Measurements from ENCODE around the gene ATP6V0A4.

ATP6V0A4 gene

GRCh38 chr7:138784692-138785091 is 13.3 kb downstream of the ATP6V0A4 start:
- DNase-seq (ENCODE audit: insufficient read length, low spot score) (no peak), FAIRE-seq (no peak)

GRCh38 chr7:138781004-138781403 is 17.0 kb downstream of the ATP6V0A4 start:
- DNase-seq (ENCODE audit: insufficient read length, low spot score) (no peak), FAIRE-seq (no peak)
- TF ChIP-seq POU2F2 (IDR thresholded peaks at IDR 0.05; ENCODE audit: low read depth, low read length) (no peak), PAX5 (IDR thresholded peaks at IDR 0.05; ENCODE audit: insufficient read depth, low read length, severe bottlenecking) (no peak), POLR2AphosphoS5 (IDR thresholded peaks at IDR 0.05; ENCODE audit: low read depth, low read length) (no peak), POLR2A (IDR thresholded peaks at IDR 0.05; ENCODE audit: low read depth, low read length) (no peak), TAF1 (IDR thresholded peaks at IDR 0.05; ENCODE audit: low read depth, low read length) (no peak), SPI1 (IDR thresholded peaks at IDR 0.05; ENCODE audit: low read depth, low read length) (no peak)

More at GRCh38 chr7:138784692-138785091, 13.3 kb downstream of the ATP6V0A4 start:
- no peak for TF ChIP-seq SPI1 (IDR thresholded peaks at IDR 0.05; ENCODE audit: low read depth, low read length)

- no peak for DNase-seq (ENCODE audit: insufficient read length, low spot score)
- TF ChIP-seq TAF1 (IDR thresholded peaks at IDR 0.05; ENCODE audit: low read depth, low read length) (no peak), PAX5 (IDR thresholded peaks at IDR 0.05; ENCODE audit: insufficient read depth, low read length, severe bottlenecking) (no peak), POU2F2 (IDR thresholded peaks at IDR 0.05; ENCODE audit: low read depth, low read length) (no peak), SPI1 (IDR thresholded peaks at IDR 0.05; ENCODE audit: low read depth, low read length) (no peak), POLR2AphosphoS5 (IDR thresholded peaks at IDR 0.05; ENCODE audit: low read depth, low read length) (no peak), POLR2A (IDR thresholded peaks at IDR 0.05; ENCODE audit: low read depth, low read length) (no peak)
- no peak for FAIRE-seq
These were observed 21.7 kb downstream of the ATP6V0A4 start for GRCh38 chr7:138776166-138776833.

- DNase-seq (ENCODE audit: insufficient read length, low spot score) (no peak), FAIRE-seq (no peak)
- no peak for TF ChIP-seq POLR2AphosphoS5 (IDR thresholded peaks at IDR 0.05; ENCODE audit: low read depth, low read length)
- no peak for TF ChIP-seq SPI1 (IDR thresholded peaks at IDR 0.05; ENCODE audit: low read depth, low read length)
- TF ChIP-seq TAF1 (IDR thresholded peaks at IDR 0.05; ENCODE audit: low read depth, low read length) = no peak
- no peak for TF ChIP-seq POU2F2 (IDR thresholded peaks at IDR 0.05; ENCODE audit: low read depth, low read length)
- no peak for TF ChIP-seq POLR2A (IDR thresholded peaks at IDR 0.05; ENCODE audit: low read depth, low read length)
- no peak for TF ChIP-seq PAX5 (IDR thresholded peaks at IDR 0.05; ENCODE audit: insufficient read depth, low read length, severe bottlenecking)
These were observed 24.2 kb downstream of the ATP6V0A4 start for GRCh38 chr7:138773817-138774216.

- no peak for DNase-seq (ENCODE audit: insufficient read length, low spot score)
- TF ChIP-seq POLR2A (IDR thresholded peaks at IDR 0.05; ENCODE audit: low read depth, low read length) (no peak), TAF1 (IDR thresholded peaks at IDR 0.05; ENCODE audit: low read depth, low read length) (no peak), SPI1 (IDR thresholded peaks at IDR 0.05; ENCODE audit: low read depth, low read length) (no peak), POLR2AphosphoS5 (IDR thresholded peaks at IDR 0.05; ENCODE audit: low read depth, low read length) (no peak), PAX5 (IDR thresholded peaks at IDR 0.05; ENCODE audit: insufficient read depth, low read length, severe bottlenecking) (no peak), POU2F2 (IDR thresholded peaks at IDR 0.05; ENCODE audit: low read depth, low read length) (no peak)
- no peak for FAIRE-seq
These were observed 24.8 kb downstream of the ATP6V0A4 start for GRCh38 chr7:138773176-138773575.

- FAIRE-seq (no peak), DNase-seq (ENCODE audit: insufficient read length, low spot score) (no peak)
- TF ChIP-seq TAF1 (IDR thresholded peaks at IDR 0.05; ENCODE audit: low read depth, low read length) = no peak
- TF ChIP-seq POU2F2 (IDR thresholded peaks at IDR 0.05; ENCODE audit: low read depth, low read length) = no peak
- no peak for TF ChIP-seq SPI1 (IDR thresholded peaks at IDR 0.05; ENCODE audit: low read depth, low read length)
- no peak for TF ChIP-seq PAX5 (IDR thresholded peaks at IDR 0.05; ENCODE audit: insufficient read depth, low read length, severe bottlenecking)
These were observed 27.1 kb downstream of the ATP6V0A4 start for GRCh38 chr7:138770904-138771303.

- TF ChIP-seq PAX5 (IDR thresholded peaks at IDR 0.05; ENCODE audit: insufficient read depth, low read length, severe bottlenecking) (no peak), TAF1 (IDR thresholded peaks at IDR 0.05; ENCODE audit: low read depth, low read length) (no peak), POU2F2 (IDR thresholded peaks at IDR 0.05; ENCODE audit: low read depth, low read length) (no peak), POLR2AphosphoS5 (IDR thresholded peaks at IDR 0.05; ENCODE audit: low read depth, low read length) (no peak), SPI1 (IDR thresholded peaks at IDR 0.05; ENCODE audit: low read depth, low read length) (no peak), POLR2A (IDR thresholded peaks at IDR 0.05; ENCODE audit: low read depth, low read length) (no peak)
- FAIRE-seq (no peak), DNase-seq (ENCODE audit: insufficient read length, low spot score) (no peak)
These were observed 29.8 kb downstream of the ATP6V0A4 start for GRCh38 chr7:138768241-138768640.

- no peak for DNase-seq (ENCODE audit: insufficient read length, low spot score)
- TF ChIP-seq SPI1 (IDR thresholded peaks at IDR 0.05; ENCODE audit: low read depth, low read length) (no peak), TAF1 (IDR thresholded peaks at IDR 0.05; ENCODE audit: low read depth, low read length) (no peak), POU2F2 (IDR thresholded peaks at IDR 0.05; ENCODE audit: low read depth, low read length) (no peak), POLR2A (IDR thresholded peaks at IDR 0.05; ENCODE audit: low read depth, low read length) (no peak), PAX5 (IDR thresholded peaks at IDR 0.05; ENCODE audit: insufficient read depth, low read length, severe bottlenecking) (no peak), POLR2AphosphoS5 (IDR thresholded peaks at IDR 0.05; ENCODE audit: low read depth, low read length) (no peak)
- FAIRE-seq = no peak
These were observed 41.3 kb downstream of the ATP6V0A4 start for GRCh38 chr7:138756591-138757242.

GRCh38 chr7:138755842-138756590 is 42.0 kb downstream of the ATP6V0A4 start:
- FAIRE-seq (no peak), DNase-seq (ENCODE audit: insufficient read length, low spot score) (no peak)
- TF ChIP-seq SPI1 (IDR thresholded peaks at IDR 0.05; ENCODE audit: low read depth, low read length) (no peak), POLR2AphosphoS5 (IDR thresholded peaks at IDR 0.05; ENCODE audit: low read depth, low read length) (no peak), POU2F2 (IDR thresholded peaks at IDR 0.05; ENCODE audit: low read depth, low read length) (no peak), POLR2A (IDR thresholded peaks at IDR 0.05; ENCODE audit: low read depth, low read length) (no peak), TAF1 (IDR thresholded peaks at IDR 0.05; ENCODE audit: low read depth, low read length) (no peak), PAX5 (IDR thresholded peaks at IDR 0.05; ENCODE audit: insufficient read depth, low read length, severe bottlenecking) (no peak)
